ENCODE measurements around the gene BCAS1. TPM values are rescaled to one million over a fixed set of nuclear protein-coding genes. Genes with fewer than 3 reads are reported as not detected.

The BCAS1 gene
- total and polyA plus RNA-seq, 2 donors (not counting 1 experiment from before 2014, with no cell fraction given) = 0.97 to 1.1 TPM

GRCh38 chr20:54095824-54096223, 25.4 kb upstream of the BCAS1 start:
- intact Hi-C loops (cut with micrococcal nuclease) = loop anchor here (1.0 to 2.0 kb wide), 2 partner anchors 103 to 551 kb away; no protein-coding TSS in a partner anchor
- H3K79me2 ChIP-seq (ENCODE audit: control insufficient read depth, insufficient read depth, low read length) = no peaks in the 10 kb centered on the region
- POLR2A ChIA-PET = interaction anchor here (0.7 kb wide), 1 partner anchor 505 kb away, joined by 6 read pairs; no protein-coding TSS in a partner anchor
- H3K4me3 ChIP-seq (ENCODE audit: control extremely low read depth in 1 of 5, extremely low read depth in 1 of 5, insufficient read depth in 1 of 5, low read depth in 2 of 5, low read length in 4 of 5) = no peak overlapping the region
- Mint-ChIP-seq H3K4me3 (no peak overlapping the region), H3K4me1 (peaks cover 4% of the 10 kb centered on the region), H3K9me3 (ENCODE audit: insufficient read depth) (no peaks in the 10 kb centered on the region), H3K27me3 (peaks cover 11% of the 10 kb centered on the region), H3K27ac (no peak overlapping the region)
- no peak for DNase-seq
- H3K4me1 ChIP-seq (ENCODE audit: control insufficient read depth in 2 of 2, insufficient read depth in 2 of 2, low read length in 2 of 2) = peaks cover 1 to 2% of the 10 kb centered on the region in 2 donors
- no peaks in the 10 kb centered on the region for H4K20me1 ChIP-seq (ENCODE audit: control insufficient read depth, insufficient read depth, low read length, poor library complexity, severe bottlenecking)
- no CpG with 5 or more reads among the region's 1 CpG for WGBS (ENCODE audit: insufficient coverage)
- H2AFZ ChIP-seq (ENCODE audit: insufficient read depth, low read depth, low read length, poor library complexity, severe bottlenecking) = no peak overlapping the region
- no peak overlapping the region for H3K4me2 ChIP-seq (replicated peaks; ENCODE audit: low read depth, low read length, poor library complexity, severe bottlenecking)
- CTCF ChIA-PET = interaction anchor here (0.7 to 3.4 kb wide), 8 partner anchors 8 to 683 kb away, joined by 3 to 19 read pairs (median 4); partner anchors contain the start of gene PFDN4
- peaks cover 0 to 3% (median under 1%) of the 10 kb centered on the region in 4 experiments for H3K27me3 ChIP-seq (replicated peaks in 1 of 4; ENCODE audit: control extremely low read depth in 1 of 4, control insufficient read depth in 3 of 4, insufficient read depth in 4 of 4, low read length in 3 of 4)
- TF ChIP-seq CTCF (IDR thresholded peaks at IDR 0.05) (no peak), EZH2 (IDR thresholded peaks at IDR 0.05; ENCODE audit: borderline replicate concordance, insufficient read depth, low read depth, low read length, poor library complexity, severe bottlenecking) (no peak)
- ATAC-seq (ENCODE audit: low read depth) = no peak
- H3K9ac ChIP-seq (ENCODE audit: low read length) = no peak overlapping the region
- no peaks in the 10 kb centered on the region for H3K36me3 ChIP-seq (replicated peaks in 1 of 2; ENCODE audit: control extremely low read depth in 1 of 2, control insufficient read depth in 1 of 2, extremely low read depth in 1 of 2, insufficient read depth in 2 of 2, low read length in 1 of 2)
- H3K9me3 ChIP-seq (ENCODE audit: control extremely low read depth in 1 of 3, control insufficient read depth in 2 of 3, insufficient read depth in 1 of 3, low read length in 2 of 3) = peaks cover 0 to 3% (median 0%) of the 10 kb centered on the region in 3 donors
- H3K27ac ChIP-seq (ENCODE audit: low read length in 2 of 2) = no peak overlapping the region

- H3K4me1 Mint-ChIP-seq = peaks cover 13% of the 10 kb centered on the region
- no peak for TF ChIP-seq CTCF (IDR thresholded peaks at IDR 0.05)
- no peak for TF ChIP-seq EZH2 (IDR thresholded peaks at IDR 0.05; ENCODE audit: borderline replicate concordance, insufficient read depth, low read depth, low read length, poor library complexity, severe bottlenecking)
- Histone ChIP-seq H3K4me1 (ENCODE audit: control insufficient read depth in 2 of 2, insufficient read depth in 2 of 2, low read length in 2 of 2) (peaks cover 5 to 7% of the 10 kb centered on the region in 2 donors), H3K36me3 (replicated peaks in 1 of 2; ENCODE audit: control extremely low read depth in 1 of 2, control insufficient read depth in 1 of 2, extremely low read depth in 1 of 2, insufficient read depth in 2 of 2, low read length in 1 of 2) (no peaks in the 10 kb centered on the region), H4K20me1 (ENCODE audit: control insufficient read depth, insufficient read depth, low read length, poor library complexity, severe bottlenecking) (no peaks in the 10 kb centered on the region), H2AFZ (ENCODE audit: insufficient read depth, low read depth, low read length, poor library complexity, severe bottlenecking) (no peak overlapping the region), H3K9me3 (ENCODE audit: control extremely low read depth in 1 of 3, control insufficient read depth in 2 of 3, insufficient read depth in 1 of 3, low read length in 2 of 3) (peaks cover 0 to 4% (median 0%) of the 10 kb centered on the region in 3 donors), H3K79me2 (ENCODE audit: control insufficient read depth, insufficient read depth, low read length) (no peaks in the 10 kb centered on the region), H3K4me3 (ENCODE audit: control extremely low read depth in 1 of 5, extremely low read depth in 1 of 5, insufficient read depth in 1 of 5, low read depth in 2 of 5, low read length in 4 of 5) (no peak overlapping the region), H3K4me2 (replicated peaks; ENCODE audit: low read depth, low read length, poor library complexity, severe bottlenecking) (no peak overlapping the region), H3K27ac (ENCODE audit: low read length in 2 of 2) (no peak overlapping the region), H3K9ac (ENCODE audit: low read length) (no peak overlapping the region), H3K27me3 (replicated peaks in 1 of 4; ENCODE audit: control extremely low read depth in 1 of 4, control insufficient read depth in 3 of 4, insufficient read depth in 4 of 4, low read length in 3 of 4) (peaks cover 0 to 3% (median 0%) of the 10 kb centered on the region in 4 experiments)
- H3K9me3 Mint-ChIP-seq (ENCODE audit: insufficient read depth) = no peaks in the 10 kb centered on the region
- ChIA-PET CTCF (interaction anchor here (1.1 to 2.9 kb wide), 3 partner anchors 10 to 106 kb away, joined by 3 to 16 read pairs (median 4); no protein-coding TSS in a partner anchor), POLR2A (no interaction called here)
- no peak overlapping the region for H3K4me3 Mint-ChIP-seq
- intact Hi-C loops (cut with micrococcal nuclease) = no loop called here
- DNase-seq = no peak
- peaks cover 11% of the 10 kb centered on the region for H3K27me3 Mint-ChIP-seq
- 100% methylated on average over 3 of the region's 5 CpGs for WGBS (ENCODE audit: insufficient coverage)
- no peak for ATAC-seq (ENCODE audit: low read depth)
- H3K27ac Mint-ChIP-seq = no peak overlapping the region
Observed at GRCh38 chr20:54094268-54094580, 23.8 kb upstream of the BCAS1 start.

Data from B cell (primary cell).